ENCODE measurements around the gene HAPLN2. TPM values are rescaled to one million over a fixed set of nuclear protein-coding genes. Genes with fewer than 3 reads are reported as not detected.

HAPLN2 gene
- total and polyA plus RNA-seq, 2 of the 8 experiments (the other 6 are each of a cell fraction or from before 2014, with no cell fraction given), result 0.19 to 0.51 TPM

DNA sequence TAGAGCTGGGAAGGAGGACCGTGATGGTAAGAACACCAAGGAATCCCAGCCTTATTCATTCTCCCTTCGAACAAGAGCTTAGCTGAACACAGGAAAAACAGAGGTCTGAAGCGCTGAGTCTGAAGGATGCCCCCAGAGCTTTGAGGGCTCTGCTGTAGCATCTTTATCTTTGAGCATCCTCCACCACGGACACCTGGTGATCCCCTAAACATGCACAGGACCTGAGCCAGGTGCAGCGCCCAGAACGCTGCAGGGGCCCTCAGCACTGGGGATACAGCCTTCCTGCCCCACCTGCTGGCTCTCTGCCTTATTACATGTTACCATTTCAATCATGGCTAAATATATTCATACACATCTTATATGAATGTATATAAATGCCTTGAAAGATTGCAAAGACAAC, 10.2 kb upstream of the HAPLN2 start:
- H3K4me3 ChIP-seq (ENCODE audit: extremely low read depth in 1 of 4, insufficient read depth in 2 of 4, low read depth in 3 of 4, low read length in 4 of 4), result no peak overlapping the region
- 64% methylated on average over 6 of the region's 6 CpGs; no CpG with 5 or more reads in 1 of the 2 experiments for WGBS, 2 experiments (ENCODE audit: extremely low coverage in 1 of 2, insufficient coverage in 1 of 2, insufficient read length in 1 of 2, insufficient replicate concordance in 2 of 2, low coverage in 1 of 2, low lambda C conversion rate in 2 of 2, missing lambda C conversion rate in 1 of 2)
- H3K14ac ChIP-seq (ENCODE audit: insufficient read length), result no peak overlapping the region
- ChIA-PET POLR2A (ENCODE audit: partially characterized antibody) (interaction anchor here (1.0 to 1.8 kb wide), 4 partner anchors 10 to 22 kb away, joined by 3 to 22 read pairs (median 4); partner anchors contain the start of genes HAPLN2 and NAXE), CTCF (ENCODE audit: partially characterized antibody) (interaction anchor here (1.0 to 6.4 kb wide), 21 partner anchors 9 to 229 kb away, joined by 3 to 55 read pairs (median 5); partner anchors contain the start of genes HAPLN2, NAXE and TTC24)
- H3K23ac ChIP-seq (ENCODE audit: insufficient read length), result no peak overlapping the region
- H3K23me2 ChIP-seq (ENCODE audit: low read depth, low read length), result no peaks in the 10 kb centered on the region
- H3K79me1 ChIP-seq (ENCODE audit: low read depth, low read length), result no peaks in the 10 kb centered on the region
- no peak overlapping the region for H4K5ac ChIP-seq (ENCODE audit: insufficient read length, low read depth, low read length)
- no peak overlapping the region; the same call in 1 of the 2 replicates for H2BK15ac ChIP-seq (ENCODE audit: low read length)
- H3K9ac ChIP-seq (replicated peaks in 1 of 4; ENCODE audit: extremely low read depth in 1 of 4, low read depth in 3 of 4, low read length in 3 of 4), result no peak overlapping the region
- H2BK20ac ChIP-seq (ENCODE audit: low read length), result no peak overlapping the region
- no peaks in the 10 kb centered on the region for H3K4me1 ChIP-seq (replicated peaks in 1 of 4; ENCODE audit: control insufficient read depth in 3 of 4, insufficient read depth in 4 of 4, low read length in 3 of 4)
- no peak overlapping the region for H4K8ac ChIP-seq (ENCODE audit: extremely low read depth, insufficient read depth, low read length)
- H3K27me3 ChIP-seq (replicated peaks in 1 of 4; ENCODE audit: control insufficient read depth in 3 of 4, extremely low read depth in 1 of 4, insufficient read depth in 3 of 4, low read length in 3 of 4), result no peaks in the 10 kb centered on the region
- no peak overlapping the region for H2BK5ac ChIP-seq (ENCODE audit: low read depth, low read length)
- no peak overlapping the region for H2AFZ ChIP-seq (ENCODE audit: low read length)
- no peak overlapping the region for H3K4me2 ChIP-seq (ENCODE audit: insufficient read depth in 1 of 2, low read depth in 2 of 2, low read length in 2 of 2)
- H3K27ac ChIP-seq (ENCODE audit: low read depth, low read length), result no peak overlapping the region
- H3K56ac ChIP-seq (replicated peaks; ENCODE audit: insufficient read length, low read depth, low read length), result no peak overlapping the region
- no peak overlapping the region for H3K18ac ChIP-seq (ENCODE audit: extremely low read depth, low read length)
- no peaks in the 10 kb centered on the region for H3K79me2 ChIP-seq (ENCODE audit: control insufficient read depth in 1 of 2, insufficient read depth in 2 of 2, low read length in 2 of 2)
- no peak overlapping the region for H2AK5ac ChIP-seq (ENCODE audit: low read depth, low read length)
- no peak overlapping the region for H4K91ac ChIP-seq (replicated peaks; ENCODE audit: insufficient read length, low read length)
- no peak for TF ChIP-seq ASH2L (IDR thresholded peaks at IDR 0.05; ENCODE audit: low read length)
- TF ChIP-seq, protein P1, sequence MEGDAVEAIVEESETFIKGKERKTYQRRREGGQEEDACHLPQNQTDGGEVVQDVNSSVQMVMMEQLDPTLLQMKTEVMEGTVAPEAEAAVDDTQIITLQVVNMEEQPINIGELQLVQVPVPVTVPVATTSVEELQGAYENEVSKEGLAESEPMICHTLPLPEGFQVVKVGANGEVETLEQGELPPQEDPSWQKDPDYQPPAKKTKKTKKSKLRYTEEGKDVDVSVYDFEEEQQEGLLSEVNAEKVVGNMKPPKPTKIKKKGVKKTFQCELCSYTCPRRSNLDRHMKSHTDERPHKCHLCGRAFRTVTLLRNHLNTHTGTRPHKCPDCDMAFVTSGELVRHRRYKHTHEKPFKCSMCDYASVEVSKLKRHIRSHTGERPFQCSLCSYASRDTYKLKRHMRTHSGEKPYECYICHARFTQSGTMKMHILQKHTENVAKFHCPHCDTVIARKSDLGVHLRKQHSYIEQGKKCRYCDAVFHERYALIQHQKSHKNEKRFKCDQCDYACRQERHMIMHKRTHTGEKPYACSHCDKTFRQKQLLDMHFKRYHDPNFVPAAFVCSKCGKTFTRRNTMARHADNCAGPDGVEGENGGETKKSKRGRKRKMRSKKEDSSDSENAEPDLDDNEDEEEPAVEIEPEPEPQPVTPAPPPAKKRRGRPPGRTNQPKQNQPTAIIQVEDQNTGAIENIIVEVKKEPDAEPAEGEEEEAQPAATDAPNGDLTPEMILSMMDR (IDR thresholded peaks at IDR 0.05; ENCODE audit: control extremely low read depth in 1 of 3, insufficient read depth in 1 of 3, low read depth in 1 of 3, low read length in 3 of 3), result peak; percentile 65 to 71 (median 69)
- peak; percentile 76 for TF ChIP-seq TCF12 (IDR thresholded peaks at IDR 0.05; ENCODE audit: low read depth, low read length)
- peak; percentile 53 to 67 for TF ChIP-seq RAD21 (IDR thresholded peaks at IDR 0.05 in 1 of 2, conservative IDR thresholded peaks at IDR 0.05 in 1 of 2; ENCODE audit: low read depth in 2 of 2, low read length in 2 of 2)
- H3K36me3 ChIP-seq (ENCODE audit: control insufficient read depth in 2 of 4, insufficient read depth in 4 of 4, low read length in 3 of 4), result no peaks in the 10 kb centered on the region
- no peaks in the 10 kb centered on the region for H4K20me1 ChIP-seq (replicated peaks in 1 of 2; ENCODE audit: control insufficient read depth in 1 of 2, insufficient read depth in 2 of 2, low read length in 2 of 2)
- peak in 1 of 2 experiments; percentile 62 for DNase-seq (ENCODE audit: low read depth in 1 of 2, low spot score in 2 of 2)
- no peak overlapping the region for H3K4ac ChIP-seq (replicated peaks; ENCODE audit: insufficient read length, low read depth, low read length)
- H3K9me3 ChIP-seq (ENCODE audit: insufficient read depth in 2 of 2, low read depth in 1 of 2, low read length in 1 of 2), result no peaks in the 10 kb centered on the region
- H2BK120ac ChIP-seq (replicated peaks; ENCODE audit: low read depth, low read length), result no peak overlapping the region
- no peak overlapping the region for H2BK12ac ChIP-seq (ENCODE audit: low read depth, low read length)
- FAIRE-seq, result peak; percentile 39

All from H1 (cell line).